Suprapubic skin (tissue), 3 donors: ENCODE data around the gene PLSCR5.

ENCODE experiments used
- CTCF ChIP-seq, 2 donors: fragments of 200-600 bp in 1 of 2; fragments of 450-650 bp in 1 of 2; sonication (generic) in 1 of 2; IDR thresholded peaks; one replicate each; pipeline ENCODE4 v1.5.1; 2016 to 2019; ENCODE audit warnings: antibody characterized with exemption in 2 of 2, mild to moderate bottlenecking in 1 of 2, moderate library complexity in 1 of 2
- EP300 ChIP-seq: sonication (generic); formaldehyde crosslinking; IDR thresholded peaks from one replicate; pipeline ENCODE4 v1.6.1; 2017; ENCODE audit warnings: antibody characterized with exemption

GRCh38 chr3:146605106-146605505 lies at the start of gene PLSCR5:
- TF ChIP-seq CTCF (IDR thresholded peaks at IDR 0.05) = no peak
- TF ChIP-seq EP300 = no peak
